ENCODE measurements around the gene PCBD2.
"Not testable (repeated sequence)": the region's sequence is repeated elsewhere in the genome, so short reads cannot be mapped to it uniquely, and the experiment has no call there.

The PCBD2 gene

GRCh38 chr5:134910752-134911151 lies 5.8 kb downstream of the PCBD2 start:
- DNase-seq = not testable (repeated sequence)

- DNase-seq = no peak
These were observed 6.6 kb downstream of the PCBD2 start for GRCh38 chr5:134911285-134912206.

DNA sequence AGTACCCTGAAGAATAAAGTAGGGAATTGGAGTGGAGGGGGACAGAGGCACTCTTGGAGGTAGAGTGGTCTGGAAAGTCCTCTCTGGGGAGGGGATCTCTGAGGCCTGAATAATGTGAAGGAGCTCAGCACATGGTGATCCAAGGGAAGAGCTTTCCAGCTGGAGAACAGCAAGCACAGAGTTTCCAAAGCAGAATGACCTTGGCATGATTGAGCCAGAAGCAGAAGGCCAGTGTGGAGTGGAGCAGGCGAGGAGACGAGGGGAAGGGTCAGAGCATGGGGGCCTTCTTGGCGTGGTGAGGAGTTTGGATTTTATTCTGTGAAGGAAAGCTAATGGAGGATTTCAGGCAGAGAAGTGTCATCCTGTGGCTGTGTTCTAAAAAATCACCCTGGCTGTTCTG lies 8.3 kb downstream of the PCBD2 start:
- DNase-seq = no peak

DNA sequence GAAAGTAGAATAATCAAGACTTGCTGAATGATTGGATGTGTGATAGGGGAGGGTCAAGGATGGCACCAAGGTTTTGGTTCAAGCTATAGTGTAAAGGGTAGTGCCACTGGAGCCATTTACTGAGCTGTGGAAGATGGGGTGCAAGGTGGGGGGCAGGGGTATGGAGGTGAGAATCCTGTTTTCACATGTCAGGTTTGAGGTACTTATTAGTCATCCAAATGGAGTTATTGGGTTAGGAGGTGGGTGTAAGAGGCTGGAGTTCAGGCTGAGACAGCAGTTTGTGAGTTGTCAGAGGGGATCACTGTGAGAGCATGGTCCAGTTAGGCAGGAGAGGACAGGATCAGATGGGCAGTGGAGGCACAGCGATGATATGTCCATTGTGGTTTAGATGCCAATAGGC lies 8.9 kb downstream of the PCBD2 start:
- no peak for DNase-seq

DNA sequence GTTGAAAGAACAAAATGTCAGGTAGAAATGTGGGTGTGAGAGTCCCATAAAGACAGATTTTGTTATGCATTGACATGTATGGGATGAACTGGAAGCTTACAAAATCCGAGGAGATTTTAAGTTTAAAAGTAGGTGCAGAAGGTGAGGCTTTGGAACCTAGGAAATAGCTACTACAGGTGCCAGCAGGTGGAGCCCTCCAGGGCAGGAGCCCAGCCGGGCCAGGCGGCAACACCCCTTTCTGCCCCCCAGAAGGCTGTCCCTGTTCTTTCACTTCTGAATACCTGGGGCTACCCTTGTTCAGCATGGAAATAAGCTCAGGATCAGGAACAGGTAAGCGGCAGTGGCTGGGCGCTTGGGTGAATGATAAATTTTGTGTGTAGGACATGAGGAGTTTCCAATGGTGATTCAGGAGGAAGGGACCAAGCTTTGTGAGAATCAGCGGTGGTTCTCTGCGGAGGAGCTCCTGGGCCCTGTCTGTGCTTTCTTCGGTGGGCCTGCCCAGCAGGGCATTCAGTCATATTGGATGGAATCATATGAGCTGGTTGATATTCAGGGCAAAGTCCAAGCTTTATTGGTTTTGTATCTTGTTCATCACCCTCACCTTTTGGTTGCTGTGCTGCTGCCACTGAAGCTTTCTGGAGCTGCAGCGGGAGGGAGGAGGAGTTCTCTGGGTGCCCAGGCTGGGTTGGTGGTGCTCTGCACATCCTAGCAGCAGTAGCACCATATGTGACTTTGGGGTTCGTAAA lies 12.3 kb downstream of the PCBD2 start:
- DNase-seq = no peak

GRCh38 chr5:134918861-134919260 lies 13.9 kb downstream of the PCBD2 start:
- no peak for DNase-seq

DNA sequence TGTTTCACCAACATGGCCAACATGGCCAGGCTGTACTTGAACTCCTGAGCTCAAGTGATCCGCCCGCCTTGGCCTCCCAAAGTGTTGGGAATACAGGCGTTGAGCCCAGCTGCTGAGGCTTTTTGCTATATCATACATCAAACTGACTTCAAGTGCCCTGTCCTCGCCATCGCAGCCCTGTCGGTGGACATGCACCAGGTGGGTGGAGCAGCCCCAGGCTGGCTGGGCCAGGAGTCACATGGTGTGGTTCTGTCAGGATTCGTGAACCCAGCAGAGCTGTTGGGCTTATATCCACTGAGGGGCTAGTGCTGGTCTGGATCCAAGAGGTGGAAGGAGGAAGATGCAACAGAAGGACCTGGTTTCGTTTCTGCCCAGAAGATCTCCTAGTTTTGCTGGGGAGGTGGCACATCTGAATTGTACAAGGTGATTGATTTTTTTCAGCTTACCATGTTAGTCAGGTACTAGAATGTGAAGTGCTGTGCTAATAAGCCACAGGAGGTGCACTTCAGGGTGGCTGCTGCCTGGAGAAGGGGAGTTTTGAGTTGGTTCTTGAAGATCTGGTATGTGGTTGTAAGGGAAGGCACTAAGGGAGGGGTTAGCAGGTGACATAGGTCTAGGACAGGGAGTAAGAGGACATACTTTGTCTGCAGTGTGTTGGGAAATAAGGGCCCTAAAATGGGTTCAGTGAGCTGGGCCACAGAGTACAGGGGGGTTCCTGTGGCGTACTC lies 16.1 kb downstream of the PCBD2 start:
- DNase-seq = no peak

DNA sequence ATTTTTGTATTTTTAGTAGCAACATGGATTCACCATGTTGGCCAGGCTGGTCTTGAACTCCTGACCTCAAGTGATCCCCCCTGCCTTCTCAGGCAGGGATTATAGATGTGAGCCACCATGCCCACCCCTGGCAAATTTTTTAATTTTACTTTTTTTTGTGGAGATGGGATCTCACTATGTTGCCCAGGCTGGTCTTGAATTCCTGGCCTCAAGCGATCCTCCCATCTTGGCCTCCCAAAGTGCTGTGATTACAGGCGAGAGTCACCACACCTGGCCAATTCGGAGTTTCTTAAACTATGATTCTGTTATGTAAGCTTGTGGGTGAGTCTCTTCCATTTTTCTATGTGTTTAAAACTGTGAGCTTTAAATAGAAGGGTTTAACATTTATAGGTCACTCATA lies 27.6 kb downstream of the PCBD2 start:
- no peak for DNase-seq

DNA sequence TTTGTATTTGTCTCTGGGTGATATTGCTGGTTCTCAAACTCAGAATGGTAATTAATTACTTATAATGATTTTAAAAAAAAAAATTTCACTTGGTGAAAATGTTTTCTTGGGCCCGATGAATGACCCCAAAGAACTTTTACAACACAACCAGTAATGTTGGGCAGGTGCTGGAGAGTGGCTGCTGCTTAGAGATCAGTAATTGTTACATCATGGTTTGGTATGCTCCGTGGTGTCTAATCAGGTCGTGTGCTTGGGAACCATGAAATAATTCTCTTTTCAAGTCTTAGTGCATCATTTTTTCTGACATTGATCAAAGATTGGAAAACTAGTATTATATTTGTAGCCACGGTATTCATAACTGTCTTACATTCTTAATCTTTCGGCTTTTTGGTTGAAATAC lies 29.3 kb downstream of the PCBD2 start:
- no peak for DNase-seq

DNA sequence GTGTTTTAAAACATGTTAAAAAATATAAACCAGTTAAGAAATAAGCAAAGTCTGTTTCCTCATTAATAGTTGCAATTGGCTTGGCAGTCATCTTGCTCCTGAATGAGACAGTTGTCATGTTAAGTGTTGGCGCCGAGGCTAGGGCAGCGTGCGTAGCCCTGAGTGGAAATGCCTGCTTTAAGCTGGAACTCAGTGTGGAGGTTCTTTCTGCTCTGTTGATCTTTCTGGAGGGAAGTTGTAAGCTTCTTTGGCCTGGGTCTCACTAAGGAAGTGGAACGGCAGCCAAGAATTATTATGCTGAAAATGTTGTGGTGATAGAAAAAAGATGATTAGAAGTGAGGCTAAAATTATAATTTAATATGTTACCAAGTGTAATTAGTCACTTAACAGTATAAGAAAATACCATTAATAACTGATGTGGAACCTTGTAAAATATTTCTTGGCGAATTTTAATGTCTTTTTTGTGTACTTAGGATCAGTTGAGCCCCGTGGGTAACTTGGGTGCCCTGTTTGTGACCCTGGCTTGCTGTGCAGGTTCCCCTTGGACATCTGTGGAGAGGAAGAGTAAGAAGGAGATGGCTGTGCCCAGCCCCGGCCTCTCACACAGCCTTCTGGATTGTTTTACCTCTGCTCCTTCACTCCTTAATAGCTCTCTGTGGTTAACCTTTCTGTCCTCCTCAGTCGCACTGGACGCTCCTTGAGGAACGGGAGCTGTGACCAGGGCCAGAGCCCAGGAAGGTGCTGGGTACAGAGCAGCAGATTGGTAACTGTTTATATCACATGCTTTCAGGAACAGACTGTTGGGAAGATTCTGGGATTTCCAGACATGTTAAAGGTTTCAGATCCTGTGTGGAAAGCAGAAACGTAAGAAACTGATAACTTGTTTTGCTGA lies 31.0 kb downstream of the PCBD2 start:
- no peak for DNase-seq

- no peak for DNase-seq
These were observed 32.6 kb downstream of the PCBD2 start for GRCh38 chr5:134937526-134937925.

DNA sequence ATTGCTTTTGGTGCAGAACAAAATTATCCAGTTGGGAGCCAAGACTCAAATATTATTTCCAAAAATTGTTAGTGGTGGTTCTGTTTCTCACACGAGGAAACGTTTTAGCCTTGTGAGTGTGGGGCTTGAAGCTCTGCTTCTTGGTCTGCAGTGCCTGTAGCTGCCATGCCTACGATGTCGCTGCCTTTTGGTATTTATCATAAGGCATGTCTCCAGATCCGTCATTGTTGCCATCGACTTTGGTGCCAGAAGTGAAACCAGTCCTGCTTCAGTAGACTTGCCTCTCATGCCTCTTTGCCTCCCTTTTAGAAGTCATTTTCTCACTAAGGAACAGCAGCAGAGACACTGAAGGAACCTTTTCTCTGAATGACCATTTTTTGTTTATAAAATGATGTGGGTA lies 33.1 kb downstream of the PCBD2 start:
- no peak for DNase-seq

GRCh38 chr5:134939500-134939899 lies 34.6 kb downstream of the PCBD2 start:
- no peak for DNase-seq

DNA sequence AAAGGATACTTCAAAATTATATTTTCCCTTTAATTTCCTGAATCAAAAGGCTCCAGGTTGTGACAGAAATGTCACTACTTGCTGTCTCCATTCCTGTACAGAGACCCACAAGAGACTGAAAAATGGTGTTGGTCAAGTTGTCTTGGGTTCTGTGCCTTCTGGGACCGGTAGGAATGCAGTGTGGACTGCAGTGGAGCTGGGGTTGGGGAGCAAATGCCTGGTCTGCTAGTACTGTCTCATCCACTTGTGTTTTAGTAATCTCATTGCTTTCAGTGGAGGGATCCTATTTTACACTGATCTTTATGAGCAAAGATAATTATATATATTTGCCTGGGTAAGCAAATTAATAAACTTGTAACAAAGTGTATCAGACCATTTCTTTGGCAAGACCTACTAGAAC lies 38.6 kb downstream of the PCBD2 start:
- no peak for DNase-seq

GRCh38 chr5:134944630-134945029 lies 39.7 kb downstream of the PCBD2 start:
- DNase-seq = no peak

DNA sequence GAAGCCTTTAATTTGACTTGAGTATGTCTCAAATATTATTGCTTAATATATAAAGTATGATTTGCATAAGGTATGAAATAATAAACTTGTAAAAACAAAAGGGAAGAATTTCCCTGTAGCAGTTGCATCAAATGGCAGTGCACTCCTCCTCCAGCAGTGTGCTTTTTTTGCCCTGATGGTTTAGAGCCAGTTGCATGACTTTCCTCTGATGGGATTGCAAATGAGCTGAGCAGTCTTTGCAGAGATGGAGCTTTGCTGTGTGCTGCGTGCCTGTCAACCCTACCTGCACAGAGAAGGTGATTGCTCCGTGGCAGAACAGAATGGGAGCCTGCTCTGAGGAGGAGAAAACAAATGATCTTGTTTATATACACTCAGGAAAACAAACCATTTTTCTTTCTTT lies 40.1 kb downstream of the PCBD2 start:
- DNase-seq = no peak

DNA sequence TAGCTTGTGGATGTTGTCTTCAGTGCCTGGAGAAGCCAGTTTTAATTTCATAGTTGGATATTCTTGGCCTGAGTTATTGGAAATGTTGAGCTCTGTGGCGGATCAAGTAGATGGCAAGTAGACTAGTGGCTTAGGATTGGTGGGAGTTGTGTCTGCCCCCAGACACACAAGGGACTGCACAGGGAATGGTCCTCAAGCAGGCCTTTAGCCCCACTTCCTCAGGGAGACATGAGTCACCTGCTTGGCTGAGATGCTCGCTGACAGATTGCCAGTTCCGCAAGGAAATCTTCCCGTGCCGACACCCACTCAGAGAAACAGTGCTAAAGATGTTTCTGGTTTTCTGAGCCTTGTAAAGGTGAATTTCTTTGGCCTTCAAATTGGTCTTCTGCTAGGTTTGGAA lies 44.0 kb downstream of the PCBD2 start:
- no peak for DNase-seq

DNA sequence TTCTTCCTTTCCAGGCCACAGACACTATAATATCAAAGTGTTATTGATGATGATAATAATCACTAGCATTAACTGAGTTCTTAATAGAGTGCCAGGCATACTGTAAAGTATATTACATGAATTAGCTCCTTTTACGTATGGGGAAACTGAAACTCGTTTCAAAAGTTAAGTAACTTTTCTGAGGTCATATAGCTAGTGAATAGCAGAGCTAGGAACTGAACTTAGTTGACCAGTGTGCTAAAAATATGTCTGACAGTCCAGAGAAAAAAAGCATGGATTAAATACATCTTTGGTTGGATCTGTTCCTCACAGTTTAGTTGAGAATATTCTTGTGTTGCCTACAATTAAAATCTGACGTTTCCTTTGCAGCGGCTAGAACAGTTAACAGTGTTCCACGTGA lies 44.4 kb downstream of the PCBD2 start:
- no peak for DNase-seq

- no peak for DNase-seq
These were observed 53.1 kb downstream of the PCBD2 start for GRCh38 chr5:134957920-134958608.

GRCh38 chr5:134958755-134959154 lies 53.8 kb downstream of the PCBD2 start:
- no peak for DNase-seq

DNA sequence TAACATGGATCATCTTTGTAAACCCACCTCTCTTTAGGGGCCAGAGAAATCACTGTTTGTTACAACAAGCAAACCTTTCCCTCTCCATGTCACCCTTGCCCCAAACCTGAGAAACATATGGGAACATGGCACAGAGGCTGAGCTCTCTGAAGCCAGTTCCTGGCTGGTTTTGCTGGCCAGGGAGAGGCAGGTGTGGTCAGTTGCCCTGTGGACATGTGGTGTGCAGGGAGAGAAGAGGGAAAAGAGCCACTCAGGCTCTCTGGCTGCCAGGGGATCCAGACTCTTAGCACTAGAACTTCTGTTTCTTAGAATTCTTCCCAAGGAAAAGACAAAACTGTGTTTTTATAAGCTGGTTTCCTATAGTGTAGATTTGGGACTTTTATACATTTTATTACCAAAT lies 58.2 kb downstream of the PCBD2 start:
- no peak for DNase-seq
